HepG2 (cell line): ENCODE results near the gene LUZP2. TPM values are rescaled to one million over a fixed set of nuclear protein-coding genes. Genes with fewer than 3 reads are reported as not detected.

ENCODE experiments used
- ATAC-seq: fragments of 200-7000 bp; cut with Tn5 transposase; 3 replicates; pipeline ENCODE4 v1.9.1; 2020; ENCODE audit warnings: mild to moderate bottlenecking, moderate library complexity
- BruUV-seq: library from RNA; stranded (reverse); fragments of 400-500 nt; replicated peaks from 2 replicates; lab custom pipeline; 2021; lab: Mats Ljungman, UMichigan
- CTCF ChIA-PET: fragments of 300-600 bp; formaldehyde crosslinking; extraction: SDS; loops from one replicate; lab custom pipeline; 2021; ENCODE audit warnings: low total read pairs, inconsistent platforms, low intra/inter-chr PET ratio; lab: Yijun Ruan, JAX
- POLR2A ChIA-PET: fragments of 350-600 bp; sonication (Branson Sonifier 250); formaldehyde crosslinking; loops from one replicate; lab custom pipeline; 2020; ENCODE audit warnings: antibody characterized with exemption, inconsistent platforms; lab: Yijun Ruan, JAX
- DNase-seq: peaks from one replicate; pipeline ENCODE4 v3.0.0-alpha.2; 2015; ENCODE audit warnings: low spot score
- FAIRE-seq: peaks from 3 replicates; lab custom pipeline; 2011; peaks lifted over from hg19 to GRCh38; lab: Jason Lieb, UNC
- H2AFZ ChIP-seq: one replicate; pipeline ENCODE4 v1.6.1; 2011; ENCODE audit warnings: low read length, inconsistent platforms
- H3K27ac ChIP-seq: fragments of 300-600 bp; 3 replicates; pipeline ENCODE4 v1.8.0; 2011; ENCODE audit warnings: mixed run types, mild to moderate bottlenecking, mixed read lengths, low read length, inconsistent platforms; ENCODE audit not compliant: insufficient read depth; ENCODE audit errors: extremely low read length
- H3K27me3 ChIP-seq, 2 experiments: fragments of 200-600 bp in 1 of 2; 2 replicates in 1 of 2; 3 replicates in 1 of 2; pipeline versions ENCODE4 v1.6.0 to v1.8.0; 2011; ENCODE audit warnings: low read length in 2 of 2, mild to moderate bottlenecking in 2 of 2, moderate library complexity in 2 of 2, inconsistent platforms in 1 of 2; ENCODE audit not compliant: insufficient read depth in 2 of 2, control insufficient read depth in 1 of 2
- H3K36me3 ChIP-seq, 2 experiments: fragments of 200-600 bp in 1 of 2; replicated peaks in 1 of 2; 2 replicates in 1 of 2; 3 replicates in 1 of 2; pipeline versions ENCODE4 v1.5.1 to v1.8.0; 2011; ENCODE audit warnings: low read length in 2 of 2, inconsistent platforms in 1 of 2; ENCODE audit not compliant: insufficient read depth in 2 of 2, control insufficient read depth in 1 of 2
- H3K4me1 ChIP-seq: 2 replicates; pipeline ENCODE4 v1.5.1; 2012; ENCODE audit warnings: low read length, inconsistent platforms; ENCODE audit not compliant: insufficient read depth
- H3K4me2 ChIP-seq: 2 replicates; pipeline ENCODE4 v1.6.0; 2011; ENCODE audit warnings: low read depth, low read length, inconsistent platforms
- H3K4me3 ChIP-seq, 3 experiments: fragments of 200-600 bp in 1 of 3; sonication (generic), shearing (Covaris generic) in 1 of 3; replicated peaks in 1 of 3; 2 replicates each; pipeline ENCODE4 v1.5.1; 2011 to 2016; ENCODE audit warnings: low read length in 3 of 3, inconsistent platforms in 2 of 3, low read depth in 2 of 3, mild to moderate bottlenecking in 2 of 3, control low read depth in 1 of 3, mixed read lengths in 1 of 3; ENCODE audit not compliant: insufficient read depth in 1 of 3
- H3K79me2 ChIP-seq: one replicate; pipeline ENCODE4 v1.6.1; 2011; ENCODE audit warnings: low read length, inconsistent platforms; ENCODE audit not compliant: insufficient read depth
- H3K9ac ChIP-seq: 2 replicates; pipeline ENCODE4 v1.6.0; 2011; ENCODE audit warnings: mild to moderate bottlenecking, low read depth, low read length, inconsistent platforms; ENCODE audit not compliant: insufficient read depth
- H3K9me3 ChIP-seq: 2 replicates; pipeline ENCODE4 v1.5.1; 2012; ENCODE audit warnings: mild to moderate bottlenecking, low read length
- H4K20me1 ChIP-seq: 2 replicates; pipeline ENCODE4 v1.6.0; 2011; ENCODE audit warnings: inconsistent platforms, mild to moderate bottlenecking, low read length, moderate library complexity; ENCODE audit not compliant: insufficient read depth
- GABPA ChIP-seq, 2 experiments: IDR thresholded peaks; 2 replicates each; pipeline ENCODE4 v1.6.1; 2011 to 2016; ENCODE audit warnings: low read depth in 2 of 2, low read length in 1 of 2, missing biosample characterization in 1 of 2, missing genetic modification characterization in 1 of 2
- HOXA3 ChIP-seq: sonication (generic); formaldehyde crosslinking; IDR thresholded peaks from 2 replicates; pipeline ENCODE4 v1.5.0; 2020; ENCODE audit warnings: missing genetic modification reagents
- IRF9 ChIP-seq: sonication (generic); formaldehyde crosslinking; IDR thresholded peaks from 2 replicates; pipeline ENCODE4 v1.8.0; 2022; ENCODE audit warnings: missing genetic modification reagents, mild to moderate bottlenecking, borderline replicate concordance
- JUNB ChIP-seq: sonication (generic); formaldehyde crosslinking; IDR thresholded peaks from 2 replicates; pipeline ENCODE4 v1.8.0; 2022; ENCODE audit warnings: missing genetic modification reagents, mild to moderate bottlenecking, borderline replicate concordance
- PAWR ChIP-seq: sonication (generic); formaldehyde crosslinking; IDR thresholded peaks from 2 replicates; pipeline ENCODE4 v1.4.0; 2020; ENCODE audit warnings: missing genetic modification reagents, mild to moderate bottlenecking, borderline replicate concordance
- XBP1 ChIP-seq: sonication (generic); formaldehyde crosslinking; IDR thresholded peaks from 2 replicates; pipeline ENCODE4 v1.5.0; 2020; ENCODE audit warnings: missing genetic modification reagents
- ZNF207 ChIP-seq: fragments of 450-650 bp; IDR thresholded peaks from 2 replicates; pipeline ENCODE4 v1.6.1; 2016; ENCODE audit warnings: antibody characterized with exemption, borderline replicate concordance
- WGBS: methylation state at CpG from one replicate; pipeline ENCODE4 v1.1.6; 2017; ENCODE audit warnings: low lambda C conversion rate; 5-methylcytosine and 5-hydroxymethylcytosine counted together
- in situ Hi-C: cut with HindIII; loops from 2 replicates; pipeline ENCODE4 v1.10.0; 2017; ENCODE audit warnings: low pct_unique_long_range_greater_than_20kb; ENCODE audit not compliant: extremely low pct_ligation_motif_present
- intact Hi-C: fragments of 100-400 bp; cut with micrococcal nuclease; formaldehyde crosslinking; loops from one replicate; pipeline ENCODE4 v1.10.0; 2022; ENCODE audit not compliant: unreplicated experiment
- polyA plus RNA-seq, 8 experiments: library from polyadenylated mRNA; depleted of rRNA in 3 of 8; stranded (reverse) in 7 of 8; unstranded in 1 of 8; fragments of >200 nt; fragmentation: Illumina TruSeq in 4 of 8; extraction: Trizol in 4 of 8; gene quantifications; 2 replicates each; pipeline versions ENCODE4 v1.2.1 to v1.2.3, GENCODE V29; 2011 to 2016; ENCODE audit warnings: low read depth in 4 of 8, missing spikeins in 1 of 8, mixed read lengths in 1 of 8; ENCODE audit not compliant: insufficient read depth in 1 of 8
- total RNA-seq, 5 experiments: library from RNA; depleted of rRNA; stranded (reverse); fragments of >200 nt; fragmentation: Illumina TruSeq; extraction: Trizol; gene quantifications; 2 replicates each; pipeline ENCODE4 v1.2.3, GENCODE V29; 2016; ENCODE audit warnings: low read depth in 1 of 5
- TF ChIP-seq, protein P1 (sequence below): IDR thresholded peaks from 2 replicates; pipeline ENCODE4 v1.6.1; 2016

LUZP2 gene
- total and polyA plus RNA-seq, 2 of the 13 experiments (the other 11 are each of a cell fraction or from before 2014, with no cell fraction given): not detected

DNA sequence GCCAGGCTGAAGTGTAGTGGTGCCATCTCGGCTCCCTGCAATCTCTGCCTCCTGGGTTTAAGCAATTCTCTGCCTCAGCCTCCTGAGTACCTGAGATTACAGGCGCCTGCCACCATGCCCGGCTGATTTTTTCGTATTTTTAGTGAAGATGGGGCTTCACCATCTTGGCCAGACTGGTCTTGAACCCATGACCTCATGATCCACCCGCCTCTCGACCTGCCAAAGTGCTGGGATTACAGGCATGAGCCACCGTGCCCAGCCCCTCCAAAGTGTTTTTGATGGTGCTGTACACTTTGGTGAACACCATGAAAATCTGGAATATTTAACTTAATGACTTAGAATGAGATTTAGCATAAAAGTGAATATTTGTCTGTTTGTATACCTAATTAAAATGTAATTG is 5.6 kb downstream of the LUZP2 start:
- Histone ChIP-seq H3K4me1 (no peaks in the 10 kb centered on the region), H3K4me3 (no peak overlapping the region), H3K27ac (no peak overlapping the region), H3K79me2 (no peaks in the 10 kb centered on the region), H3K27me3 (peaks cover 0 to 5% of the 10 kb centered on the region in 2 experiments; a peak in 1 of 5 replicates), H3K4me2 (no peak overlapping the region), H3K9me3 (no peaks in the 10 kb centered on the region), H2AFZ (no peak overlapping the region), H4K20me1 (no peaks in the 10 kb centered on the region), H3K9ac (no peak overlapping the region), H3K36me3 (no peaks in the 10 kb centered on the region)
- intact Hi-C loops: no loop called here
- in situ Hi-C loops: no loop called here
- no peak for ATAC-seq
- no TSS peak for BruUV-seq
- no peak for DNase-seq
- FAIRE-seq: no peak
- CTCF ChIA-PET: no interaction called here
- no peak for TF ChIP-seq HOXA3
- no peak for TF ChIP-seq PAWR
- TF ChIP-seq, protein P1, sequence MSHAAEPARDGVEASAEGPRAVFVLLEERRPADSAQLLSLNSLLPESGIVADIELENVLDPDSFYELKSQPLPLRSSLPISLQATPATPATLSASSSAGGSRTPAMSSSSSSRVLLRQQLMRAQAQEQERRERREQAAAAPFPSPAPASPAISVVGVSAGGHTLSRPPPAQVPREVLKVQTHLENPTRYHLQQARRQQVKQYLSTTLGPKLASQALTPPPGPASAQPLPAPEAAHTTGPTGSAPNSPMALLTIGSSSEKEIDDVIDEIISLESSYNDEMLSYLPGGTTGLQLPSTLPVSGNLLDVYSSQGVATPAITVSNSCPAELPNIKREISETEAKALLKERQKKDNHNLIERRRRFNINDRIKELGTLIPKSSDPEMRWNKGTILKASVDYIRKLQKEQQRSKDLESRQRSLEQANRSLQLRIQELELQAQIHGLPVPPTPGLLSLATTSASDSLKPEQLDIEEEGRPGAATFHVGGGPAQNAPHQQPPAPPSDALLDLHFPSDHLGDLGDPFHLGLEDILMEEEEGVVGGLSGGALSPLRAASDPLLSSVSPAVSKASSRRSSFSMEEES (CRISPR knock-in tag): no peak
- TF ChIP-seq JUNB: no peak
- TF ChIP-seq XBP1 (CRISPR knock-in tag): no peak
- TF ChIP-seq GABPA (IDR thresholded peaks at IDR 0.05; ENCODE audit: low read depth, low read length): no peak
- TF ChIP-seq GABPA (CRISPR knock-in tag; IDR thresholded peaks at IDR 0.05; ENCODE audit: low read depth): no peak
- TF ChIP-seq ZNF207: no peak
- no peak for TF ChIP-seq IRF9
- 3% methylated on average over 7 of the region's 7 CpGs for WGBS
- POLR2A ChIA-PET: no interaction called here
